GM12801 (cell line): ENCODE data around the gene IGF2R.

ENCODE experiments used
- TF ChIP-seq, protein P1 (sequence below): IDR thresholded peaks from one replicate; pipeline ENCODE4 v1.5.1; 2011; ENCODE audit warnings: control low read depth; ENCODE audit not compliant: insufficient read length; ENCODE audit errors: extremely low read depth

IGF2R gene

DNA sequence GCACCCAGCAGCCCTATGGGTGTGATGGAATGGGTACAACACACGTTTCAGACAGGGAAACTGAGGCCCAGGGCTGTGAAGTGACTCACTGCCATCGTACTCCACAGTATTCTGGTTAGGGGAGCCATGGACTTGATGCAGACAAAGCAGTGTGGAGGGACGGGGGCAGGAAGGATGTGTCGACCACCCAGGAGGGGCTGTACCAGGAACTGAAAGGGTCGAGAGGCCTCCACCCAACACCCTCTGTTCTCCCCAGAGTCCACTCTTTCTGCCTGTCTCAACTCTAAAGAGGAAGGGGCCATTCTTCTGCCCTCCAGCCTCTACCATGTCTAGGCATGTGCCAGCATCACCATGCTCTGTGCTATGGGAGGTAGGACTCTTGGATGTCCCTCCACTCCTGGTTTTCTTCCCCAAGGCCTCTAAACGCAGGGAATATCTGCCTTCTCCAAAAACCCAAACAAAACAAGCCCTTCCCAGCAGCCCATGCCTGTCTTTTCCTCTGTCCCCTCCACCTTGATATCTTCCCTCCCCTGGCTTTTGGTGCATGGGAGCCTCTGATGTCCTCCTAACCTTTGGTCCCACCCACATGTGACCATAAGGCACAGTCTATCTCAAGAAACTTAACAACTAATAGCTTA is 160.1 kb downstream of the IGF2R start:
- TF ChIP-seq, protein P1, sequence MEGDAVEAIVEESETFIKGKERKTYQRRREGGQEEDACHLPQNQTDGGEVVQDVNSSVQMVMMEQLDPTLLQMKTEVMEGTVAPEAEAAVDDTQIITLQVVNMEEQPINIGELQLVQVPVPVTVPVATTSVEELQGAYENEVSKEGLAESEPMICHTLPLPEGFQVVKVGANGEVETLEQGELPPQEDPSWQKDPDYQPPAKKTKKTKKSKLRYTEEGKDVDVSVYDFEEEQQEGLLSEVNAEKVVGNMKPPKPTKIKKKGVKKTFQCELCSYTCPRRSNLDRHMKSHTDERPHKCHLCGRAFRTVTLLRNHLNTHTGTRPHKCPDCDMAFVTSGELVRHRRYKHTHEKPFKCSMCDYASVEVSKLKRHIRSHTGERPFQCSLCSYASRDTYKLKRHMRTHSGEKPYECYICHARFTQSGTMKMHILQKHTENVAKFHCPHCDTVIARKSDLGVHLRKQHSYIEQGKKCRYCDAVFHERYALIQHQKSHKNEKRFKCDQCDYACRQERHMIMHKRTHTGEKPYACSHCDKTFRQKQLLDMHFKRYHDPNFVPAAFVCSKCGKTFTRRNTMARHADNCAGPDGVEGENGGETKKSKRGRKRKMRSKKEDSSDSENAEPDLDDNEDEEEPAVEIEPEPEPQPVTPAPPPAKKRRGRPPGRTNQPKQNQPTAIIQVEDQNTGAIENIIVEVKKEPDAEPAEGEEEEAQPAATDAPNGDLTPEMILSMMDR: no peak

DNA sequence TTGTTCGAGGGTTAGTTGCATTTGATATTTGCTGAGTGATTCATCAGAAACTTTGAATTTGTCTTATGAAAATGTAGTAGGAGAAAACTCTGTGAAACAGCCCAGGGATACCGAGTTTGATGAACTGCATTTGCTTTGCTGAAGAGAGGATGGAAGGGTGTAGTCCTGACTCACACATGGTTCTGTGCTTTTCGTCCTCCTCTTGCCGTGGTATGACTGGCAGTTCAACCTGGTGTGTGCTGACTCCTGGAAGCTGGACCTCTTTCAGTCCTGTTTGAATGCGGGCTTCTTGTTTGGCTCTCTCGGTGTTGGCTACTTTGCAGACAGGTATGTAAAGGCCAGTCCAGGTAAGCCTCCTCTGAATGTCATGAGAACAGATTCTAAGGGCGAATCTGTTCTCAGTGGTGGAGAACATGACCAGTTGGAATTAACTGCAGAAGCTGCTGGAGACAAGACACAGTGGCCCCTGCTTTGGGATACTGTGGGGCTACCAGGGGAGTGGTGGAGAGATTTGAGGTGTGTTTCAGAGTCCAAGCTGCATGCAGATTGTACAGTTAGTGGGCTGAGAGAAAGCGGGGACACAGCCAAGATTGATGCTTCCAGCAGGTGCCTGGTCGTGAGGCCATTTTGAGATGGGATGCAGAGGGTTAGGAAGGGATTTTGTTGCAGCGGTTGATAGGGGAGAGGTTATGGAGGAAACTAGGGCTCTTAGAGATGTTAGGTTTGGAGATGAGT is 161.2 kb downstream of the IGF2R start:
- TF ChIP-seq, protein P1: no peak

DNA sequence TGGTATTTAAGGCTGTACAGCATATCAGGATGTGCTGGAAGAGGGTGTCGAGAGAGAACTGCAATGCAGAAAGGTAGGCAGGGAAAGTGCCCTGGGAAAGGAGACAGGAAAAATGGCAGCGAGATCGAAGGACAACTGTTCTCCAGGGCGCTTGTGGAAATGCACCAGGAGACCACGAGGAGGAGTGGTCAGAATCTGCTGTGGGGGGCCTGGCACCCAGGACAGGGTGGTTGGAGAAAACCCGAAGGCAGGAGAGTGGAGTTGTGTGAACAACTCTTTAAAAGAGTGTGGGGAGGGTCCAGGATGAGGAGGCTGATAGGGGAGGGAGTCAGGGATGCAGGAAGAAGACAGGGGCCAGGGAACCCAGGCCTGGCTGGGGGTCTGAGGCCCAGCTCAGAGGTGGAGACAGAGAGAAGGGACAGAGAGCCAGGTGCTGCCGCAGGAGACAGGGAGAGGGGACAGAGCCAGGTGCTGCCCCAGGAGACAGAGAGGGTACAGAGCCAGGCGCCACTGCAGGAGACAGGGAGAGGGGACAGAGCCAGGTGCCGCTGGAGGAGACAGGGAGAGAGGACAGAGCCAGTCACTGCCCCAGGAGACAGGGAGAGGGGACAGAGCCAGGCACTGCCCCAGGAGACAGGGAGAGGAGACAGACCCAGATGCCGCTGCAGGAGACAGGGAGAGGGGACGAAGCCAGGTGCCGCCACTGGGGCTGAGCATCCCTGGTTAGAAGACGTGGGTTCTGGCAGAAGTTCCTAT is 162.0 kb downstream of the IGF2R start:
- TF ChIP-seq, protein P1: no peak

DNA sequence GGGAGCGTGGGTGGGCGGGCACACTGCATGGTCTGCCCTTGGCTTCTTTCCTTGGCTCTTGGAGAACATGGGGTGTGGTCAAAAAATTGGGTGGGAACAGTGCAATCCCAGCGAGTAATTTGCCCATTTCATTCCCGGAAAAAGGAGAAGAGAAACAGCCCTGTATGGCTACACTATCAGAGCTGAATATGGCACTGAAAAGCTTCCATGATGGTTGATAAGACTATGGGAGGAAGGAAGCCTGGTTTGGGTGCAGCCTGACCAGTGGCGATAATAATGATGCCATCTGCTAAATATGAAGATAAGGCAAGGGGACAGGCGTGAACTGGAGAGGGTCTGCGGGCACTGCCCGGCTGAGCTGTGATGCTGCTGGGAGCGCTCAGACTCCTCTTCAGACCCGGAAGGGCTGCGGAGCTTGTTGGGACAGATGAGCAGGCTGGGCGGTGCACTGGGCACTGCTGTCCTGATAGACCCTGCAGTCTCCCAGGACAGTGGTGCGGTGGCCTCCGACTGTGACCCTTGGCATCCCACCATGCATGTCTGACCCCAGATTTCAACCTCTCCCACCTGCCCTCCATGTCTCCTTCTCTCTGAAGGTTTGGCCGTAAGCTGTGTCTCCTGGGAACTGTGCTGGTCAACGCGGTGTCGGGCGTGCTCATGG is 162.9 kb downstream of the IGF2R start:
- TF ChIP-seq, protein P1: no peak

DNA sequence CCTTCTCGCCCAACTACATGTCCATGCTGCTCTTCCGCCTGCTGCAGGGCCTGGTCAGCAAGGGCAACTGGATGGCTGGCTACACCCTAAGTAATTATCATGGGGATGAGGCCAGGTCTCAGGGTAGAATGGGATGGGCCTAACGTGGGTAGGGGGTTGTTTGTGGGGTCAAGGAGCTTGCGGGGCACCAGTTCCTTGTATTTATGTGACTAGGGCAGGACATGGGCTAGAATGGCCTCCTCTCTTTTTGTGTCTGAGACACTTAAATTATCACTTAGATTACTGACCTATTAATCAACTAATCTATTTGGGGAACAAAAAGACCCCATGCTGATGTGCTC is 163.4 kb downstream of the IGF2R start:
- TF ChIP-seq, protein P1: no peak

DNA sequence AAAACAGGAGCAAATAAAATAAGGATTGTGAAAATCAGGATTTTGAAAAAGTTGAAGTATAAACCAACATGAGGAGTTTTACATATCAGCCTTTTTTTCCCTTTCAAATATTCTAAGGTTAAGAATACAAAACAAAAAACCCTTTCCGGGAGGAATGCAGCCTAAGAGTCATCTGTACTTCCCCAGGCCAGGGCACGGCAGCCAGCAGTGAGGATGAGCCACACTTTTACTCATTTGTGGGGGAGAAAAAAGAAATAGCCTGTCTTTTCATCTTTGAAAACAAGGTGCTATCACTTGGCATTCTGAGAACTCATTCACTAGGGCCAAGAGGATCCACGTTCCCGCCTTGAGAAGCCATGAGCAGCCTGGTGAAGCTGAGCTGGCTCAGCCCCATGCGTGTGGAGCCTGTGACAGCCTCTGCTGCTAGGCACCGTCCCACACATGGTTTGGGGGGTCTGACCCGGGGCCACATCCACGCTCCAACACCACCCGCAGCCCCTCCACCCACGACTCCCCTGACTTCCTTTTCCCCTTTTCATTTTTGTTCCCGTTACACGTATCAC is 164.0 kb downstream of the IGF2R start:
- TF ChIP-seq, protein P1: no peak
